K562 (cell line): Measurements from ENCODE around the gene PHETA1. TPM values are rescaled to one million over a fixed set of nuclear protein-coding genes. Genes with fewer than 3 reads are reported as not detected.
A peak's percentile ranks its signal among the peaks of the same experiment; 100 is the strongest.

Experiments
- CBFA2T3 ChIP-seq: fragments of 450-650 bp; IDR thresholded peaks from 2 replicates; pipeline ENCODE4 v1.6.1; 2017
- FOXJ3 ChIP-seq: sonication (generic); formaldehyde crosslinking; IDR thresholded peaks from 2 replicates; pipeline ENCODE4 v1.4.0; 2020; ENCODE audit warnings: mild to moderate bottlenecking, missing genetic modification reagents
- IRF2 ChIP-seq: sonication (generic); formaldehyde crosslinking; IDR thresholded peaks from 2 replicates; pipeline ENCODE4 v1.8.1; 2022; ENCODE audit warnings: mild to moderate bottlenecking, missing genetic modification reagents
- KDM1A ChIP-seq, 2 experiments: fragments of 450-650 bp; IDR thresholded peaks; 2 replicates each; pipeline ENCODE4 v1.6.1; 2016; ENCODE audit warnings: mild to moderate bottlenecking in 2 of 2
- MYBL2 ChIP-seq, 2 experiments: fragments of 450-650 bp in 1 of 2; sonication (generic) in 1 of 2; formaldehyde crosslinking in 1 of 2; IDR thresholded peaks; 2 replicates each; pipeline versions ENCODE4 v1.6.1 to v1.8.1; 2017 to 2022; ENCODE audit warnings: borderline replicate concordance in 1 of 2, inconsistent platforms in 1 of 2, low read depth in 1 of 2, mild to moderate bottlenecking in 1 of 2, missing genetic modification reagents in 1 of 2, moderate library complexity in 1 of 2
- NR2F6 ChIP-seq: fragments of 450-650 bp; formaldehyde crosslinking; IDR thresholded peaks from 2 replicates; pipeline ENCODE4 v1.4.0; 2020; ENCODE audit warnings: mild to moderate bottlenecking
- PRMT5 ChIP-seq: sonication (generic); formaldehyde crosslinking; IDR thresholded peaks from 2 replicates; pipeline ENCODE4 v1.5.0; 2020; ENCODE audit warnings: missing genetic modification reagents
- PTTG1 ChIP-seq: fragments of 450-650 bp; IDR thresholded peaks from 2 replicates; pipeline ENCODE4 v1.6.1; 2016; ENCODE audit warnings: low read depth, mild to moderate bottlenecking, missing genetic modification characterization, missing compliant biosample characterization
- ZFP36 ChIP-seq: fragments of 150-350 bp; IDR thresholded peaks from 2 replicates; pipeline ENCODE4 v1.6.1; 2018; ENCODE audit warnings: low read length, low read depth; ENCODE audit not compliant: partially characterized antibody
- ZFPM2 ChIP-seq: fragments of 250-450 bp; sonication (Bioruptor Pico); IDR thresholded peaks from 2 replicates; pipeline ENCODE4 v1.5.1; 2022; ENCODE audit warnings: mild to moderate bottlenecking
- ZNF133 ChIP-seq: fragments of 250-450 bp; sonication (Bioruptor Pico); IDR thresholded peaks from 2 replicates; pipeline ENCODE4 v1.4.0; 2020; ENCODE audit warnings: mild to moderate bottlenecking
- ZNF23 ChIP-seq: fragments of 250-450 bp; sonication (Bioruptor Pico); IDR thresholded peaks from 2 replicates; pipeline ENCODE4 v1.4.0; 2020; ENCODE audit warnings: mild to moderate bottlenecking
- ZNF785 ChIP-seq: fragments of 250-450 bp; sonication (Bioruptor Pico); IDR thresholded peaks from 2 replicates; pipeline ENCODE4 v1.4.0; 2020; ENCODE audit warnings: mild to moderate bottlenecking
- polyA plus RNA-seq, 8 experiments: library from polyadenylated mRNA; depleted of rRNA in 4 of 8; stranded (reverse) in 5 of 8; unstranded in 3 of 8; fragments of >200 nt; fragmentation: Nextera tagmentation in 2 of 8; fragmentation: Illumina TruSeq in 1 of 8; extraction: Ambion mirVana in 2 of 8; extraction: Trizol in 1 of 8; gene quantifications; 2 replicates each; pipeline versions ENCODE4 v1.2.1 to v1.2.3, GENCODE V29; 2011 to 2014; ENCODE audit warnings: inconsistent platforms in 1 of 8, missing spikeins in 1 of 8
- total RNA-seq, 7 experiments: library from RNA; depleted of rRNA in 6 of 7; stranded (reverse); fragments of >200 nt in 6 of 7; fragmentation: Illumina TruSeq in 2 of 7; extraction: Trizol in 2 of 7; gene quantifications; 2 replicates each; pipeline versions ENCODE4 v1.2.1 to v1.2.3, GENCODE V29; 2011 to 2021; ENCODE audit warnings: low replicate concordance in 1 of 7
- TF ChIP-seq, protein P1 (sequence below): fragments of 450-650 bp; IDR thresholded peaks from 2 replicates; pipeline ENCODE4 v1.6.1; 2016; ENCODE audit warnings: missing biosample characterization, missing genetic modification characterization
- TF ChIP-seq, protein P2 (sequence below), 2 experiments: IDR thresholded peaks in 1 of 2; conservative IDR thresholded peaks in 1 of 2; 2 replicates each; pipeline ENCODE4 v1.6.1; 2016; ENCODE audit warnings: low read depth in 2 of 2, mild to moderate bottlenecking in 1 of 2, missing compliant biosample characterization in 1 of 2, missing genetic modification characterization in 1 of 2, moderate library complexity in 1 of 2
- TF ChIP-seq, protein P3 (sequence below): fragments of 450-650 bp; formaldehyde crosslinking; IDR thresholded peaks from 2 replicates; pipeline ENCODE4 v1.4.0; 2020; ENCODE audit warnings: mild to moderate bottlenecking
- TF ChIP-seq, protein P4 (sequence below): IDR thresholded peaks from 3 replicates; pipeline ENCODE4 v1.6.1; 2011; ENCODE audit warnings: borderline replicate concordance, mild to moderate bottlenecking, moderate library complexity; ENCODE audit not compliant: insufficient read length; ENCODE audit errors: extremely low read depth
- TF ChIP-seq, protein P5 (sequence below): fragments of 450-650 bp; conservative IDR thresholded peaks from 2 replicates; pipeline ENCODE4 v1.6.1; 2016; ENCODE audit warnings: missing genetic modification characterization, low read depth, mild to moderate bottlenecking, missing compliant biosample characterization, moderate library complexity

PHETA1 gene
- total and polyA plus RNA-seq, 9 of the 15 experiments (the other 6 are each of a cell fraction or from before 2014, with no cell fraction given), result 0.03 to 12.4 (median 3.0) TPM

DNA sequence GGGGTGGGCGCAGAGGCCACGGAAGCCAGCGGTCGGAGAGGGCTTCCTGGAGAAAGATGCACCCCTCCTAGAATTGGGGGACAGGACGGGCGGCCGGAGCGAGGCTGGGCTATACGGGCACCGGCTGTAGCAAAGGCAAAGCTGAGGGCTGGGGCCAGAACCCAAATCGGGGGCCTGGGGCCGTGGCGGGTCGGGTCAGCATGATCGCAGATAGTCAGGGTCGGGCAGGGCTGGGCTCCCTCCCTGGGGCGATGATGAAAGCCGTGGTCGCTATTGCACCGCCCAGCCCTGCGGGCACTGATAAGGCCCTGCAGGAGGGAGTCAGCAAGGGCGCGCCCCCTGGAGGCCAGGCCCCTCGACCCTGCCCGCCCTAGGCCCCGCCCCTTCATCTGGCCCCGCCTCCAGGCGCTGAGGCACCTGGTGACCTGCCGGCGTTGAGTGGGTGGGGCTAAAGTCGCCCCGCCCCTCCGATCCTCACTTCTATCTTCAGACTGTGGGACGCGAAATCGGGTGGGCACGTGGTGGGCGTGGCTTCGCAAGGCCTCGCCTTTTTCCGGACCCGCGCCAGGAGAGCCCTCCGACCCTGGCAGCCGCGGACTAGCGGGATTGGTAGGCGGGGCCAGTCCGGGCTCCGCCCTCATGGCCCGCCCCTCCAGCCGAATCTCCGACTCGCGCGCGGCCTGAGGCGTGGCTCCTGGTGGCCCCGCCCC, 36.4 kb upstream of the PHETA1 start (continued):
- TF ChIP-seq, protein P1, sequence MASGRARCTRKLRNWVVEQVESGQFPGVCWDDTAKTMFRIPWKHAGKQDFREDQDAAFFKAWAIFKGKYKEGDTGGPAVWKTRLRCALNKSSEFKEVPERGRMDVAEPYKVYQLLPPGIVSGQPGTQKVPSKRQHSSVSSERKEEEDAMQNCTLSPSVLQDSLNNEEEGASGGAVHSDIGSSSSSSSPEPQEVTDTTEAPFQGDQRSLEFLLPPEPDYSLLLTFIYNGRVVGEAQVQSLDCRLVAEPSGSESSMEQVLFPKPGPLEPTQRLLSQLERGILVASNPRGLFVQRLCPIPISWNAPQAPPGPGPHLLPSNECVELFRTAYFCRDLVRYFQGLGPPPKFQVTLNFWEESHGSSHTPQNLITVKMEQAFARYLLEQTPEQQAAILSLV, result peak; percentile 97
- TF ChIP-seq, protein P2, sequence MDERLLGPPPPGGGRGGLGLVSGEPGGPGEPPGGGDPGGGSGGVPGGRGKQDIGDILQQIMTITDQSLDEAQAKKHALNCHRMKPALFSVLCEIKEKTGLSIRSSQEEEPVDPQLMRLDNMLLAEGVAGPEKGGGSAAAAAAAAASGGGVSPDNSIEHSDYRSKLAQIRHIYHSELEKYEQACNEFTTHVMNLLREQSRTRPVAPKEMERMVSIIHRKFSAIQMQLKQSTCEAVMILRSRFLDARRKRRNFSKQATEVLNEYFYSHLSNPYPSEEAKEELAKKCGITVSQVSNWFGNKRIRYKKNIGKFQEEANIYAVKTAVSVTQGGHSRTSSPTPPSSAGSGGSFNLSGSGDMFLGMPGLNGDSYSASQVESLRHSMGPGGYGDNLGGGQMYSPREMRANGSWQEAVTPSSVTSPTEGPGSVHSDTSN (CRISPR knock-in tag; IDR thresholded peaks at IDR 0.05; ENCODE audit: low read depth), result no peak
- TF ChIP-seq, protein P2 (tag; conservative IDR thresholded peaks at IDR 0.05; ENCODE audit: low read depth), result no peak
- TF ChIP-seq, protein P3, sequence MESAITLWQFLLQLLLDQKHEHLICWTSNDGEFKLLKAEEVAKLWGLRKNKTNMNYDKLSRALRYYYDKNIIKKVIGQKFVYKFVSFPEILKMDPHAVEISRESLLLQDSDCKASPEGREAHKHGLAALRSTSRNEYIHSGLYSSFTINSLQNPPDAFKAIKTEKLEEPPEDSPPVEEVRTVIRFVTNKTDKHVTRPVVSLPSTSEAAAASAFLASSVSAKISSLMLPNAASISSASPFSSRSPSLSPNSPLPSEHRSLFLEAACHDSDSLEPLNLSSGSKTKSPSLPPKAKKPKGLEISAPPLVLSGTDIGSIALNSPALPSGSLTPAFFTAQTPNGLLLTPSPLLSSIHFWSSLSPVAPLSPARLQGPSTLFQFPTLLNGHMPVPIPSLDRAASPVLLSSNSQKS, result 0 out of 2 replicates have a peak, but pooled peaks have one; percentile 8
- TF ChIP-seq KDM1A (IDR thresholded peaks at IDR 0.05), result peak in 1 of 2 experiments; percentile 74; a peak in 3 of 4 replicates
- TF ChIP-seq ZFP36, result no peak
- peak; percentile 81 for TF ChIP-seq CBFA2T3
- TF ChIP-seq MYBL2 (IDR thresholded peaks at IDR 0.05; ENCODE audit: low read depth), result no peak
- no peak for TF ChIP-seq MYBL2 (CRISPR knock-in tag; IDR thresholded peaks at IDR 0.05; ENCODE audit: borderline replicate concordance)
- no peak for TF ChIP-seq ZNF23 (CRISPR knock-in tag)
- TF ChIP-seq ZNF785 (CRISPR knock-in tag), result no peak
- no peak for TF ChIP-seq ZNF133 (CRISPR knock-in tag)
- TF ChIP-seq PRMT5 (CRISPR knock-in tag), result no peak
- TF ChIP-seq ZFPM2 (CRISPR knock-in tag), result no peak
- no peak for TF ChIP-seq NR2F6 (CRISPR knock-in tag)
- TF ChIP-seq FOXJ3 (CRISPR knock-in tag), result no peak
- TF ChIP-seq, protein P4, sequence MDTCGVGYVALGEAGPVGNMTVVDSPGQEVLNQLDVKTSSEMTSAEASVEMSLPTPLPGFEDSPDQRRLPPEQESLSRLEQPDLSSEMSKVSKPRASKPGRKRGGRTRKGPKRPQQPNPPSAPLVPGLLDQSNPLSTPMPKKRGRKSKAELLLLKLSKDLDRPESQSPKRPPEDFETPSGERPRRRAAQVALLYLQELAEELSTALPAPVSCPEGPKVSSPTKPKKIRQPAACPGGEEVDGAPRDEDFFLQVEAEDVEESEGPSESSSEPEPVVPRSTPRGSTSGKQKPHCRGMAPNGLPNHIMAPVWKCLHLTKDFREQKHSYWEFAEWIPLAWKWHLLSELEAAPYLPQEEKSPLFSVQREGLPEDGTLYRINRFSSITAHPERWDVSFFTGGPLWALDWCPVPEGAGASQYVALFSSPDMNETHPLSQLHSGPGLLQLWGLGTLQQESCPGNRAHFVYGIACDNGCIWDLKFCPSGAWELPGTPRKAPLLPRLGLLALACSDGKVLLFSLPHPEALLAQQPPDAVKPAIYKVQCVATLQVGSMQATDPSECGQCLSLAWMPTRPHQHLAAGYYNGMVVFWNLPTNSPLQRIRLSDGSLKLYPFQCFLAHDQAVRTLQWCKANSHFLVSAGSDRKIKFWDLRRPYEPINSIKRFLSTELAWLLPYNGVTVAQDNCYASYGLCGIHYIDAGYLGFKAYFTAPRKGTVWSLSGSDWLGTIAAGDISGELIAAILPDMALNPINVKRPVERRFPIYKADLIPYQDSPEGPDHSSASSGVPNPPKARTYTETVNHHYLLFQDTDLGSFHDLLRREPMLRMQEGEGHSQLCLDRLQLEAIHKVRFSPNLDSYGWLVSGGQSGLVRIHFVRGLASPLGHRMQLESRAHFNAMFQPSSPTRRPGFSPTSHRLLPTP, result no peak
- TF ChIP-seq, protein P5, sequence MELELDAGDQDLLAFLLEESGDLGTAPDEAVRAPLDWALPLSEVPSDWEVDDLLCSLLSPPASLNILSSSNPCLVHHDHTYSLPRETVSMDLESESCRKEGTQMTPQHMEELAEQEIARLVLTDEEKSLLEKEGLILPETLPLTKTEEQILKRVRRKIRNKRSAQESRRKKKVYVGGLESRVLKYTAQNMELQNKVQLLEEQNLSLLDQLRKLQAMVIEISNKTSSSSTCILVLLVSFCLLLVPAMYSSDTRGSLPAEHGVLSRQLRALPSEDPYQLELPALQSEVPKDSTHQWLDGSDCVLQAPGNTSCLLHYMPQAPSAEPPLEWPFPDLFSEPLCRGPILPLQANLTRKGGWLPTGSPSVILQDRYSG, result no peak
- TF ChIP-seq PTTG1 (tag), result no peak
- TF ChIP-seq IRF2, result no peak
